ENCODE results near the gene FOXE3. TPM values are rescaled to one million over a fixed set of nuclear protein-coding genes. Genes with fewer than 3 reads are reported as not detected.

Gene FOXE3
- total RNA-seq, 1 experiment from 2014 or later: 0.20 TPM

- DNase-seq (ENCODE audit: low read depth, low spot score): no peak
- Histone ChIP-seq H3K4me2 (ENCODE audit: low read length) (no peak overlapping the region), H3K27ac (ENCODE audit: low read depth, low read length) (no peak overlapping the region), H2AFZ (ENCODE audit: low read depth, low read length, poor library complexity, severe bottlenecking) (no peak overlapping the region), H3K79me2 (ENCODE audit: insufficient read depth, low read length) (no peaks in the 10 kb centered on the region), H4K20me1 (ENCODE audit: insufficient read depth) (no peaks in the 10 kb centered on the region), H3K9ac (ENCODE audit: low read length) (no peak overlapping the region), H3K36me3 (ENCODE audit: control insufficient read depth in 1 of 2, insufficient read depth in 2 of 2, low read length in 2 of 2) (no peaks in the 10 kb centered on the region), H3K9me3 (ENCODE audit: control insufficient read depth in 1 of 2, insufficient read depth in 1 of 2, low read depth in 1 of 2, low read length in 2 of 2) (no peaks in the 10 kb centered on the region), H3K4me3 (replicated peaks in 1 of 2; ENCODE audit: low read depth in 1 of 2, low read length in 2 of 2) (no peak overlapping the region), H3K4me1 (ENCODE audit: control insufficient read depth in 1 of 2, insufficient read depth in 2 of 2, low read length in 2 of 2) (no peaks in the 10 kb centered on the region), H3K9me2 (ENCODE audit: insufficient read depth) (no peaks in the 10 kb centered on the region), H3K27me3 (ENCODE audit: insufficient read depth, low read length) (peaks cover 14% of the 10 kb centered on the region; the same call in 1 of the 2 replicates)
- ATAC-seq: no peak
- no TSS peak for BruUV-seq (replicated peaks)
- intact Hi-C loops (cut with micrococcal nuclease): no loop called here
- TF ChIP-seq EGR1 (IDR thresholded peaks at IDR 0.05; ENCODE audit: low read depth): no peak
- no peak for TF ChIP-seq REST (IDR thresholded peaks at IDR 0.05; ENCODE audit: low read depth)
- no peak for TF ChIP-seq CEBPB (IDR thresholded peaks at IDR 0.05; ENCODE audit: low read depth)
- TF ChIP-seq CTCF (IDR thresholded peaks at IDR 0.05 in 2 of 3, conservative IDR thresholded peaks at IDR 0.05 in 1 of 3; ENCODE audit: borderline replicate concordance in 1 of 3, insufficient read depth in 1 of 3, low read depth in 2 of 3, low read length in 2 of 3): no peak
- no peak for TF ChIP-seq JUND (IDR thresholded peaks at IDR 0.05)
- TF ChIP-seq POLR2A (IDR thresholded peaks at IDR 0.05; ENCODE audit: borderline replicate concordance, extremely low read depth, insufficient read depth, insufficient read length): no peak
- TF ChIP-seq ELF1 (IDR thresholded peaks at IDR 0.05; ENCODE audit: borderline replicate concordance, low read depth): no peak
- TF ChIP-seq SRF (IDR thresholded peaks at IDR 0.05; ENCODE audit: low read depth): no peak
- TF ChIP-seq TCF7L2 (IDR thresholded peaks at IDR 0.05; ENCODE audit: borderline replicate concordance, extremely low read depth, insufficient read depth, insufficient read length): no peak
- TF ChIP-seq ZBTB33 (IDR thresholded peaks at IDR 0.05; ENCODE audit: extremely low read depth, insufficient replicate concordance, low read length): no peak
- TF ChIP-seq, protein P1, sequence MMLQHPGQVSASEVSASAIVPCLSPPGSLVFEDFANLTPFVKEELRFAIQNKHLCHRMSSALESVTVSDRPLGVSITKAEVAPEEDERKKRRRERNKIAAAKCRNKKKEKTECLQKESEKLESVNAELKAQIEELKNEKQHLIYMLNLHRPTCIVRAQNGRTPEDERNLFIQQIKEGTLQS (IDR thresholded peaks at IDR 0.05): no peak
- no peak for TF ChIP-seq EZH2phosphoT487 (IDR thresholded peaks at IDR 0.05; ENCODE audit: borderline replicate concordance)
- no peak for TF ChIP-seq YY1 (IDR thresholded peaks at IDR 0.05; ENCODE audit: extremely low read depth, insufficient replicate concordance, low read depth, low read length)
- no peak for TF ChIP-seq CBX3 (IDR thresholded peaks at IDR 0.05; ENCODE audit: low read depth)
- no peak for TF ChIP-seq POLR2AphosphoS5 (IDR thresholded peaks at IDR 0.05; ENCODE audit: low read depth, low read length)
- TF ChIP-seq SIN3A (IDR thresholded peaks at IDR 0.05; ENCODE audit: low read depth): no peak
- no peak for TF ChIP-seq FOSL1 (IDR thresholded peaks at IDR 0.05; ENCODE audit: low read depth)
- TF ChIP-seq ZNF274 (IDR thresholded peaks at IDR 0.05; ENCODE audit: low read depth, low read length): no peak
- ChIA-PET CTCF (no interaction called here), RAD21 (ENCODE audit: low non-redundant PET in 1 of 2, low total read pairs in 2 of 2, uncharacterized antibody in 2 of 2, unreplicated experiment in 2 of 2) (no interaction called here), POLR2A (no interaction called here)
Observed at GRCh38 chr1:47443530-47444296, 27.6 kb downstream of the FOXE3 start.

Measured in HCT116 (cell line).